Right renal cortex interstitium (tissue), 3 donors: ENCODE data around the gene CDC16. TPM values are rescaled to one million over a fixed set of nuclear protein-coding genes. Genes with fewer than 3 reads are reported as not detected.
"Not testable (repeated sequence)": the region's sequence is repeated elsewhere in the genome, so short reads cannot be mapped to it uniquely, and the experiment has no call there.

Source experiments
- DNase-seq, 3 donors: peaks; one replicate each; pipeline ENCODE4 v3.0.0-alpha.2; 2013; ENCODE audit warnings: low read depth in 3 of 3, low spot score in 2 of 3
- polyA plus RNA-seq, 3 donors: library from polyadenylated mRNA; unstranded; fragments of 120-200 nt; gene quantifications; one replicate each; pipeline ENCODE4 v1.2.1, GENCODE V29; 2013; ENCODE audit not compliant: insufficient read length in 3 of 3

Gene CDC16
- polyA plus RNA-seq, 3 donors: 108 to 200 (median 114) TPM

DNA sequence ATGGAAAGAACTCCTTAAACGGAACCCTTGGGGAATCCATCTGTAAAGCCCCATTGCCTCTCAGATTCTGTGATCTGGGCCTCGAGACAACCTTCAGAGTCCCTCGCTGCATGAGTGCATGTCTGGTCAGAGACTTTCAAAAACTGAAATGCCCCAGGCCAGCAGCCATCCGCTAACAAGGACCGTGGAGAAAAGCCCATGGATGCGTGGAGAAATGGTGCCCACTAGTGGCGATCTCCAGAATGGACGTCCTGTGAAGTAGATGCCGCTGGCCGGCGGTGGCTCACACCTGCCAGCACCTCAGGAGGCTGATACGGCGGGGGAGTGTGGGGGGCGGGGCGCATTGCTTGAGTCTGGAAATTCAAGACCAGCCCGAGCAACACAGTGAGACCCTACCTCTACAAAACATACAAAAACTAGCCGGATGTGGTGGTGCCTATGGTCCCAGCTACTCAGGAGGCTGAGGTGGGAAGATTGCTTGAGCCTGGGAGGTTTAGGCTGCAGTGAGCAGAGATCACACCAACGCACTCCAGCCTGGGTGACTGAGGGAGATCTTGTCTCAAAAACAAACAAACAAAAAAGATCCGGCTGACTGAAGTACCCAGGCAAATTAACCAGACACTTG is 7.9 kb upstream of the CDC16 start:
- DNase-seq: peak; percentile 82 to 83 (median 82)

DNA sequence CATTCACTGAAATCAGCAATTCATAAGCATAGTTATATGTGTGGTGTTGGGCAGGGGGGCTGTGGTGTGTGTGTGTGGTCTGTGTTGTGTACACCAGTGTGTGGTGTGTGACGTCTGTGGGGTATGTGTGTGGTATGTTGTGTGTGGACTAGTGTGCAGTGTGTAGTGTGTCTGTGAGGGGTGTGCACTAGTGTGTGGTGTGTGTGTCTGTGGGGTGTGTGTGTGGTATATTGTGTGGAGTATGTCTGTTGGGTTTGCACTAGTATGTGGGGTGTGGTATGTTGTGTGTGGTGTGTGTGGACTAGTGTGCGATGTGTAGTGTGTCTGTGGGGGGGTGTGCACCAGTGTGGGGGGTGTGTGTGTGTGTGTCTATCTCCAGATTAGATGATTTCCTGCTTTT is 7.2 kb upstream of the CDC16 start:
- DNase-seq: no peak

DNA sequence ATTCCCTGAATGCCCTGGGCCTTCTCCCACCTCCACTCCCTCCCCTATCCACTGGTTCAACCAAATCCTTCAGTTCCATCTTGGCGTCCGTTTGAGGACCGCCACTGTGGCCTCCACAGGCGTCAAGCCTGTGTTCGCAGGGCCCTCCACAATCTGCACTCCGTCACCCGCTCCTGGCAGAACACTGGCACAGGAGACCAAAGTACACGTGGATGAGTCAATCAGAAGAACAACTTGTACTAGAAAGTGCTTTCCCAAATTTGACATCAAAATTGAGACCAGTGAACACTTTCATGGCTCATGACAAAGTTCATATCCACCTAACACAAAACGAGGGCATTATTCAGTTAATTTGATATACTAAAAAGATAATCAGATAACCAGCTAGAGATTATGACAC is 6.5 kb upstream of the CDC16 start:
- DNase-seq: no peak

DNA sequence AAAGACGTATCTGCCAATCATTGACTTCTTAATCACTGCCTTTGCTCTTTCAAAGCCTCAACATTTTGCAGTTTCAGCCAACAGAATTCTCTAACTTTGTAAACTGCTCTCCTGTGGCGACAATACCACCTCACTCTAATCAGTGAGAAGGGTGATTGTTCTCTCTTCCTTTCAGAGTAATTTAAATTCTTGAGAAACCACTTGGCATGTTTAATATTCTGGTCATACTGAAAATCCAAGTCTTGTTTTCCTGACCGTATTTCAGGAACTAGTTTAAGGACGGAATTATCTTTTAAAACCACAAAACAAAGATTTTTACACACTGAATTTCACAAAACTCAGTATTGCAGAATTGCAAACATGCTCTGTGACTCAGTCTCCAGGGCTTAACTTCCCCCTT is 5.2 kb upstream of the CDC16 start:
- no peak for DNase-seq

DNA sequence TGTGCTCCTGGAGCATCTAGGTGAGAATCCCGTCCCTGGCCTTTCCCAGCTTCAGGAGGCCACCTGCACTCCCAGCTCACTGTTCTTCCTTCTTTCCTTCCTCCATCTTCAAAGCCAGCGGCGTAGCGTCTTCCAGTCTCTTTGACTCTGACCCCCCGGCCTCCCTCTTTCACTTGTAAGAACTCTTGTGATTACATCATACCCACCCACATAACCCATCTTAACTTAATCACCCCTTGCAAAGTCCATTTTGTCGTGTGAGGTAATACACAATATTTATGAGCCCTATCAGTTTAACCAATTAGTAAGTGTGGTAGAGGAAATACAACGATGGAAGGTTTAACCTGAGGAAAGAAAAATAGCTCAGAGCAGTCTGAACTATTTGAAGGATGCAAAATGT is 4.6 kb upstream of the CDC16 start:
- DNase-seq: no peak

DNA sequence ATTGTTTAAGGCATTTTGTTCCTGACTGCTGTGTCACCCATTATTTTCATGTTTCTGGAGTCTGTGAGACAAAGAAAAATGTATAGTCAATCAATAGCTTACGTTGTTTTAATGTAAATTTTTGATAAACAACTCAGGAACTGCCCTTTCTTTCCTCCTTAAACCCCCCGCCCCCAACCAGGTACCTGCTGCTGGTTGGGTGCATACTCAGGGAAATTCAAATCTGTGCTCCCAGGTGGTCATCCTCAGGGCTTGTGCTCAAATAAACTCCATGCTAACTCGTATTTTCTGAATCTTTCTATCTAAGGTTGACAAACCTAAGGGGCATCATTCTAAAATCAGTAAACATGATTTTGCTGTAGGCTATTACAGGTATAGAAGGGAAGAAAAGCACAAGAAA is 4.1 kb upstream of the CDC16 start:
- DNase-seq: no peak

DNA sequence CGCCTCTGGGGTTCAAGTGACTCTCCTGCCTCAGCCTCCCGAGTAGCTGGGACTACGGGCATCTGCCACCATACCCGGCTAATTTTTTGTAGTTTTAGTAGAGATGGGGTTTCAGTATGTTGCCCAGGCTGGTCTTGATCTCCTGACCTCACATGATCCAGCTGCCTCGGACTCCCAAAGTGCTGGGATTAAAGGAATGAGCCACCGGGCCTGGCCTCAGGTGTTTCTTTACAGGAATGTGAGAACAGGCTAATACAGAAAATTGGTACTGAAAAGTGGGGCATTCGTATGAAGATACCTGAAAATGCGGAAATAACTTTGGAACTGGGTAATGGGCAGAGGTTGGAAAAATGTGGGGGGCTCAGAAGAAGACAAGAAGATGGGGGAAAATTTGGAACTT is 2.8 kb upstream of the CDC16 start:
- DNase-seq: no peak

DNA sequence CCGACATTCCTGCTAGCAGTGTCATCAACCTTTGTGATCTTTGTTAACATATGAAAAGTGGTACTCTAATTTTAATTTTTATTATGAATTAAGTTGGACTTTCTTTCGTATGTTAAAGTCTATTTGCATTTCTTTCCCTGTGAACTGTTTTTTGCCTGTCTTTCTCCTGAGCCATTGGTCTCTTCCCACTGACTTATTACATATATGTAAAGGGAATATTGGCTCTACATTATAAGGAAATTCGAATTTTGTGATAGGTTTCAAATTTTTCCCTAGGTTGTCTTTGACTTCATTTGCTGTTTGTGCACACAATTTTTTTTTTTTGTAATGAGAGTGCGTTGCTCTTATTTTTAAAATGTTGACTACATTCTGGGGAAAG is 442 bp upstream of the CDC16 start:
- DNase-seq: no peak

DNA sequence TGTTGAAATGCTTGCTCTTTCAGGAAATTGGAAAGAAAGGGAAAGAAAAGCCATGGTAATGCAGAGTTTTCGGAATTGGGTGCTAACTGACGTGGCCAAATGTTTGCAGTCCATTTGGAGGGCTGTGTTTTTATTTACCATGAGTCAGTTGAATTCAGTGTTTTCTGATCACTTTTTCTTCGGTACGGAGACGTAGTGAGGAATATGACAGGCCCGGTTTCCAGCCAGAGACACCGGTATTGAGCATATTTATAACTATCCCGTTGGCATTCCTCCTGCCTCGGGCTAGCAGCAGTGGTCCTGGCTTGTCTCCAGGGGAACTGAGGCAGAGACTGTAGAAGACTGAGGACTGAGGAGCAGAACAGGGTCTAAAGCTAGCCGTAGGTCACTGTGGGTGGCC is 1.0 kb downstream of the CDC16 start:
- DNase-seq: no peak

DNA sequence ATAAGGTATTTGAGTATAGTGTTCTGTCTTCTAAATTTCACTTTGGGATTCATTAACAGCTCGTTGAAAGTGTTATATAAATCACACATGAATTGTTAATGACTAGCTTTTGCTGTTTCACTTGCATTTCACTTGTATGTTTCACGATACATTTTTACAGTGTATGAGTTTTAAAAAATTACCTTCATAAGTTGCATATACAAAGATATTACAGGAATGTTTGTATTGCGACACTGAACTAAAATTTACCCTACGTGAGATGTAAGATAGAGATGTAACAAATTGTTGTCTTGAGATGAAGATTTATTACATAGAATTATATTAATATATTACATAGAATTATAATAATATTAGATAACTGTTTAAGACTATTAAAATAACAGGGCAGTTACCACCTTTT is 1.5 kb downstream of the CDC16 start:
- no peak for DNase-seq

DNA sequence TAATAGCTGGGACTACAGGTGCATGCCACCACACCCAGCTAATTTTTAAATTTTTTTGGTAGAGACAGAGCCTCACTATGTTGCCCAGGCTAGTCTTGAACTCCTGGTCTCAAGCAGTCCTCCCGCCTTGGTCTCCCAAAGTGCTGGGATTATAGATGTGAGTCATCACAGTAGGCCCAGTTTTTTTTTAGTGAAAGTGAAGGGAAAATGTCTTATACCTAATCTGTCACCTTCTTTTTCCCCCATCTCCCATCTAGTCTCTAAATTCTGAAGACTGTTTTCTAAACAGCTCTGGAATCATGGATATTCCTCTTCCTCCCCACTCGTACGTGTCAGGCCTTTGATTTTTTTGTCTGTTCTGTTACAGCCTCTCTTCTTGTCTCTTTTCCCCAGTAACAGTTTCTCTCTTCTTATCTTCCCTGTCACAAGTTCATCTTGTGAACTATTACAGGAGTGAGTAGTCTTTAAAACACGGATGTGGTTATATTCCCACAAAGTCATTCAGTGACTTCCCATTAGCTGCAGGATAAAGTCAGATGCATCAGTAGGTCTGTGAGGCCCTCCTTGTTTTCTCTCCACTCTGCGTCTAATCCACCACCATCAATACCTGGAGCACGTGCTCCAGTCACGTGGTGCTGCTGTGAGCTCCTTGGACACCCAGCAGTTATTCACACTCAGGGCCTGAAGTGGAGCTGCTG is 2.9 kb downstream of the CDC16 start:
- DNase-seq: no peak

DNA sequence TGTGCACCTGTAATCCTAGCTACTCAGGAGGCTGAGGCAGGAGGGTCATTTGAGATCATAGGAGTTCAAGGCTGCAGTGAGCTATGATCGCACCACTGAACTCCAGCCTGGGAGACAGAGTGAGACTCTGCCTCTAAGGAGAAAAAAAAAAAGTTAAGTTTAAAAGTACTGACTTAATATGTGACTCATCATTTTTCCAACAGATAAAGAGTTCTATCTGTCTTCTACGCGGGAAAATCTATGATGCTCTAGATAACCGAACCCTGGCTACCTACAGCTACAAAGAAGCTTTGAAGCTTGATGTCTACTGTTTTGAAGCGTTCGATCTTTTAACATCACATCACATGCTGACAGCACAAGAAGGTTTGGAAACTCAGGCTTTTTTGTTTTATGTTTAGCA is 7.2 kb downstream of the CDC16 start:
- no peak for DNase-seq

DNA sequence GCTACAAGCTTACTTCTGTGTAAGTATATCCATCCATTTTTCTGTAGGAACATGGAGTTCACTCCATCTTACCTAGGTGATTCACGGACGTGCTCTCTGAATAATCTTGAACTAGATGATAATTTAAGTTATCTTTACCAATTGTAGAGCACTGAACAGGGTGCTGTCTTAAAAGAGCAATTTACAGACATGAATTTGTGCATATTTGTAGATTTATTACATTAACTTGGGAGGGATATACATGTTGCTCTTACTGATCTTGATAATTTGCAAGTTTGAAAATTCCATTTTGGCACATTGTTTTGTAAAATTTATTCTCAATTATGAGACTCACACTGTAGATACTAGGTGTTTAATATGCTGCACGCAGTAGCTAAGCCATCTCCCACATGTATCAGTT is 9.3 kb downstream of the CDC16 start:
- DNase-seq: no peak

DNA sequence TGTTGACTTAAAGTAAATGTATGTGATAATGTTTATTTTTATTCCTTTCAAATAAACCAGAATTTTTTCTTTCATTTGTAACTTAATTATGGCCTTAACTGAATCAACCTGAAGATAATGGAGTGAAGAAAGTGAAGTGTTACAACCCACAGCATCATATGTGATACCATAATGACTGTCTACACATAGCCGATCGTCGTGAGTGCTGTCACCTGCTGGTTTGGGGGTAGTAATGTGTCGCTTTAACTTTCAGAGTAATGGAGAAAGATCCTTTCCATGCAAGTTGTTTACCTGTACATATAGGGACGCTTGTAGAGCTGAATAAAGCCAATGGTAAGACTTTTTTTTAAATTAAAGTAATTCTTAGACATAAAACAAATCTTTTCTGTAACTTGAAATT is 9.9 kb downstream of the CDC16 start:
- no peak for DNase-seq

DNA sequence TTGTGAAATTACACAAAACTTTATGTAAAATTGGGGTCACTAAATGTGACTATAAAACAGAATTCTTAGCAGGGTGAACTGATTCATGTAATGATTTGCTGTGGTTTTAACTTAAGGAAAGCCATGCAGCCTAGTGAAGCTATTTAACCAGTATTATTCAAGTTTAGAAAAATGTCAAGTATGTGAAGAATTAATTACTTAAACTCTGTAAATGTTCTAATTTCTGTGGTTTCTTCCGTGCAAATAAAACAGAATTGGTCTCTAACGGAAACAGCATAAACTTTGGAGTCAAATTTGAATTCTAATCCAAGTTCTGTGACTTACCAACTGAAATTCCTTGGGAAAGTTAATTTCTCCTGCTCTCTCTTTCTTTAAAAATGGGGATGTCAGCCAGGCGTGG is 13.3 kb downstream of the CDC16 start:
- DNase-seq: no peak

DNA sequence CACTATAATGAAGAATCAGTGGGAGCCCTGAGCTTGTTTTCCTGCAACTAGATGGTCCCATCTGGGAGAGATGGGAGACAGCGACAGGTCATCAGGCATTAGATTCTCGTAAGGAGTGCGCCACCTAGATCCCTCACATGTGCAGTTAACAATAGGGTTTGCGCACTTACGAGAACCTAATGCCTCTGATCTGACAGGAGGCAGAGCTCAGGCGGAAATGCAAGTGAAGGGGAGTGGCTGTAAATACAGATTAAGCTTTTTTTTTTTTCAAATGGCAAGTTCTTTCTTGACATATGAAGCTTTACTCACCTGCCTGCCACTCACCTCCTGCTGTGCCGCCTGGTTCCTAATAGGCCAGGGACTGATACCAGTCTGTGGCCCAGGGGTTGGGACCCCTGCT is 14.4 kb downstream of the CDC16 start:
- DNase-seq: no peak

DNA sequence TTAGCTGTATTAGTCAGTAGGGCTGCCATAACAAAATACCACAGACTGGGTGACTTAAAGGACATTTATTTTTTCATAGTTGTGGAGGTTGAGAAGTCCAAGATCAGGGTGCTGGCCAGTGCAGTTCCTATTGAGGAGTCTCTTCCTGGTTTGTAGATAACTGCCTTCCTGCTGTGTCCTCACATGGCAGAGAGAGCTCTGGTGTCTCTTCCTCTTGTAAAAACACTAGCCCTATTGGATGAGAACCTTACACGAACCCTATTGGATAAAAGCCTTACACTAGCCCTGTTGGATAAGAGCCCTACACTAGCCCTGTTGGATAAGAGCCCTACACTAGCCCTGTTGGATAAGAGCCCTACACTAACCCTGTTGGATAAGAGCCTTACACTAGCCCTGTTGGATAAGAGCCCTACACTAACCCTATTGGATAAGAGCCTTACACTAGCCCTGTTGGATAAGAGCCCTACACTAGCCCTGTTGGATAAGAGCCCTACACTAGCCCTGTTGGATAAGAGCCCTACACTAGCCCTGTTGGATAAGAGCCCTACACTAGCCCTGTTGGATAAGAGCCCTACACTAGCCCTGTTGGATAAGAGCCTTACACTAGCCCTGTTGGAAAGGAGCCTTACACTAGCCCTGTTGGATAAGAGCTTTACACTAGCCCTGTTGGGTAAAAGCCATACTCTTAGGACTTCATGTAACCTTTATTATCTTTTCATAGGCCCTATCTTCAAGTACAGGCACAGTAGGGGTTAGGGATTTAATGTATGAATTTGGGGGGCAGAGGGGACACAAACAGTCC is 17.1 kb downstream of the CDC16 start:
- DNase-seq: not testable (repeated sequence)

DNA sequence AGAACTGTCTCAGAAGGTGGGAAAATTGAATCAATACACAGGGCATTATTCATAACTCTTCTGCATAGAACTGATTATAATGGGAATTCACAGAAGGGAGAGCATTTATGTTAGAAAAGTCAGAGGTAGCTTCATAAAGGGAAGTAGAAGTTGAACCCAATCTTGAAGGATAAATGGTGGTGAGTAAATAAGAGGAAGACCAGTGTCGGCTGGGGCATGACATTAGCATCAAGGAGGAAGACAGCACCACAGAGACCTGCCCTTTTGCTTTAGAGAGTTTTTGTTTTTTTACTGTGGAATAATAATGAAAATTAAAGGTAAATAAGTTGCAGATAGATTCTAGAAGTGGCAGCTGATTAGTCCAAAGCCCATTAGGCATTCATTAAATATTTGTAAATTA is 21.9 kb downstream of the CDC16 start:
- DNase-seq: no peak

DNA sequence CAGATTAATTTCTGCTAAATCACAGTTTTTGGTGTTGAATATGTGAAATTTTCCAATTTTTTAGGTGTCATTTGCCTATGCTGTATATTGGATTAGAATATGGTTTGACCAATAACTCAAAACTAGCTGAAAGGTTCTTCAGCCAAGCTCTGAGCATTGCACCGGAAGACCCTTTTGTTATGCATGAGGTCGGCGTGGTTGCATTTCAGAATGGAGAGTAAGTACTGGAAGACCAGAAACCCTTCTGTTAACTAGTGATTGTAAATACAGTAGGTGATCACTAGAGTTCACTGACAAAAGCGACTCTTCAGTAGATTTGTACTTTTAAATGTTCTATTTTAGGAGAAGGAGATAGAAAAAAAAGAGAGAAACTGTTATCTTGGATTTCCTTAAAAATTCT is 22.3 kb downstream of the CDC16 start:
- DNase-seq: no peak

DNA sequence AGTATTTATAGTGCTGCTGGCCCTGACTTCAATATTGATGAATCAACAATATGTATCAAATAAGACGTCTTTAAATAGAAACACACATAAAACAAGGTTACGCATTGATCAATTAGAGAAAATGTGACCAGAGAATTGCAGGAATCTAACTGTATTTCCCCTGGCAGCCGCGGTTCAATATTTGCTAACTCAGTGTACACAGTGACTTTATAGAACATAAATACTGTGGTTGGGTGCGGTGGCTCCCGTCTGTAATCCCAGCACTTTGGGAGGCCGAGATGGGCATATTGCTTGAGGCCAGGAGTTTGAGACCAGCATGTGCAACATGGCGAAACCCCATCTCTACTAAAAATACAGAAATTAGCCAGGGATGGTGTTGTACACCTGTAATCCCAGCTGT is 23.9 kb downstream of the CDC16 start:
- no peak for DNase-seq

DNA sequence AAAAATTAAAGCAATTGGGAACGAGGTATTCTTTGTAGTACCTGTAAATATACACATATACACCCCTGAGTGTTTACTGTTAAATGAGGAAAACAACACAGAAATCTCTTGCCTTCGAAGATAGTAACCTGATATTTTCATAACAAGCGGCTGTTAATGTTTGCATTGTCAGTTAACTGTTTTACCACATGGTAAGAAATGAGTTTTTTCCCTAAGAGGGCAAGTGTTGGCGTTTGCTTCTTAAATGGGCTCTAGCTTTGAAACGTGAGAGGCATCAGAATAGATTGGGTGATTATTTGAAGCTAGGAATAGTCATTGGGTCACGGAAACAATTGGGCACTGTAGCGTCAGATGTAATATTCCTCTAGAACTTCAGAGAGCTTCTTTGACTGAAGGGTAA is 24.7 kb downstream of the CDC16 start:
- no peak for DNase-seq

DNA sequence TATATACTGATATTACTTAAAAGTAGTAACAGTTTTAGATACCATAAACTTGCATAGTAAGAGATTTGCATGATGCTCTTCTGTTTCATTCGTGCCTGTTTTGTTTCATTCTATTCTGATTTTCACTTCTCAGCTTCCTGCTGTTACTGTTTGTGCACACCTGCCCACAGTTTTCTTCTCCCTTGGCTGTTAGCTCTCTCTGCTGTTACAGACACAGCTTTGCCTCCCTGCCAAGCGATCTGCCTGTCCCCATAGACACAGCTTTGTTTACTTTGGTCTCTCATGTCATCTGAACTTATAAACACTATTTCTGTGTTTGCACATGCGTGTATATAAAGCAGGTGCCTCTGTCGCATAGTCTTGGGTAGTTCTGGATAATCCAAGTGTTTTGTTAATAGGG is 25.3 kb downstream of the CDC16 start:
- DNase-seq: no peak
